H9 (cell line): ENCODE measurements around the gene LRRC53. TPM values are rescaled to one million over a fixed set of nuclear protein-coding genes. Genes with fewer than 3 reads are reported as not detected.

Experiments
- DNase-seq: peaks from one replicate; pipeline ENCODE4 v3.0.0-alpha.2; 2017
- H2AFZ ChIP-seq: one replicate; pipeline ENCODE4 v1.6.1; 2013; ENCODE audit warnings: mild to moderate bottlenecking, low read length, control low read depth, moderate library complexity
- H2AK5ac ChIP-seq: 2 replicates; pipeline ENCODE4 v1.6.1; 2013; ENCODE audit warnings: low read length, control low read depth, mixed read lengths; ENCODE audit not compliant: insufficient read length
- H2BK120ac ChIP-seq: one replicate; pipeline ENCODE4 v1.6.1; 2013; ENCODE audit warnings: low read depth, mild to moderate bottlenecking, low read length, control low read depth, inconsistent platforms; ENCODE audit not compliant: poor library complexity, severe bottlenecking
- H2BK12ac ChIP-seq: 2 replicates; pipeline ENCODE4 v1.6.1; 2013; ENCODE audit warnings: low read length, control low read depth, mixed read lengths, low read depth; ENCODE audit not compliant: insufficient read length
- H2BK15ac ChIP-seq: 2 replicates; pipeline ENCODE4 v1.6.1; 2013; ENCODE audit warnings: low read depth, low read length, control low read depth
- H2BK20ac ChIP-seq: one replicate; pipeline ENCODE4 v1.6.1; 2013; ENCODE audit warnings: low read depth, mild to moderate bottlenecking, low read length, control low read depth, inconsistent platforms; ENCODE audit not compliant: poor library complexity, severe bottlenecking
- H2BK5ac ChIP-seq: 2 replicates; pipeline ENCODE4 v1.6.1; 2013; ENCODE audit warnings: low read length, control low read depth, mixed read lengths; ENCODE audit not compliant: insufficient read length
- H3K14ac ChIP-seq: 2 replicates; pipeline ENCODE4 v1.6.1; 2013; ENCODE audit warnings: low read length, control low read depth; ENCODE audit not compliant: insufficient read depth
- H3K18ac ChIP-seq: 2 replicates; pipeline ENCODE4 v1.6.1; 2013; ENCODE audit warnings: low read depth, mild to moderate bottlenecking, mixed read lengths, low read length, control low read depth; ENCODE audit not compliant: insufficient read length
- H3K23ac ChIP-seq: 2 replicates; pipeline ENCODE4 v1.6.1; 2013; ENCODE audit warnings: low read length, control low read depth, mixed read lengths, low read depth; ENCODE audit not compliant: insufficient read length
- H3K23me2 ChIP-seq: 2 replicates; pipeline ENCODE4 v1.6.1; 2013; ENCODE audit warnings: low read depth, mild to moderate bottlenecking, mixed read lengths, low read length, control low read depth; ENCODE audit not compliant: insufficient read length, poor library complexity, severe bottlenecking
- H3K27ac ChIP-seq: 2 replicates; pipeline ENCODE4 v1.5.1; 2013; ENCODE audit warnings: low read length, control low read depth, mixed read lengths, low read depth; ENCODE audit not compliant: insufficient read length
- H3K27me3 ChIP-seq: 2 replicates; pipeline ENCODE4 v1.6.1; 2013; ENCODE audit warnings: low read length, control low read depth, inconsistent platforms; ENCODE audit not compliant: insufficient read depth
- H3K4ac ChIP-seq: 2 replicates; pipeline ENCODE4 v1.6.1; 2013; ENCODE audit warnings: low read depth, mild to moderate bottlenecking, control low read depth, inconsistent platforms, low read length, moderate library complexity
- H3K4me1 ChIP-seq: 2 replicates; pipeline ENCODE4 v1.6.1; 2013; ENCODE audit warnings: low read length, control low read depth, inconsistent platforms; ENCODE audit not compliant: insufficient read depth
- H3K4me2 ChIP-seq: 2 replicates; pipeline ENCODE4 v1.6.1; 2013; ENCODE audit warnings: low read length, control low read depth, mixed read lengths; ENCODE audit not compliant: insufficient read length, insufficient read depth
- H3K56ac ChIP-seq: 2 replicates; pipeline ENCODE4 v1.6.1; 2013; ENCODE audit warnings: low read depth, mild to moderate bottlenecking, mixed read lengths, low read length, control low read depth; ENCODE audit not compliant: insufficient read length
- H3K79me1 ChIP-seq: 2 replicates; pipeline ENCODE4 v1.6.1; 2013; ENCODE audit warnings: low read depth, mild to moderate bottlenecking, moderate library complexity, low read length, control low read depth, inconsistent platforms; ENCODE audit not compliant: insufficient read depth, poor library complexity, severe bottlenecking
- H3K79me2 ChIP-seq: 2 replicates; pipeline ENCODE4 v1.6.1; 2013; ENCODE audit warnings: low read length, control low read depth, inconsistent platforms; ENCODE audit not compliant: insufficient read depth
- H3K9ac ChIP-seq: 2 replicates; pipeline ENCODE4 v1.6.1; 2013; ENCODE audit warnings: low read length, control low read depth, mixed read lengths; ENCODE audit not compliant: insufficient read length; ENCODE audit errors: extremely low read depth
- H3K9me3 ChIP-seq: one replicate; pipeline ENCODE4 v1.6.1; 2013; ENCODE audit warnings: low read depth, low read length, inconsistent platforms; ENCODE audit not compliant: control insufficient read depth
- H3T11ph ChIP-seq: one replicate; pipeline ENCODE4 v1.6.1; 2013; ENCODE audit warnings: mild to moderate bottlenecking, low read length, control low read depth, inconsistent platforms
- H4K20me1 ChIP-seq: one replicate; pipeline ENCODE4 v1.6.1; 2013; ENCODE audit not compliant: control insufficient read depth, insufficient read length, insufficient read depth
- H4K5ac ChIP-seq: 2 replicates; pipeline ENCODE4 v1.6.1; 2013; ENCODE audit warnings: low read depth, mild to moderate bottlenecking, mixed read lengths, low read length, control low read depth; ENCODE audit not compliant: insufficient read length
- H4K8ac ChIP-seq: replicated peaks from 2 replicates; pipeline ENCODE4 v1.6.1; 2013; ENCODE audit warnings: low read length, control low read depth, mixed read lengths, low read depth; ENCODE audit not compliant: insufficient read length
- H4K91ac ChIP-seq: 2 replicates; pipeline ENCODE4 v1.6.1; 2013; ENCODE audit warnings: low read depth, mild to moderate bottlenecking, moderate library complexity, mixed read lengths, low read length, control low read depth; ENCODE audit not compliant: insufficient read length
- H3K27ac Mint-ChIP-seq, 3 experiments: 2 replicates in 2 of 3; 3 replicates in 1 of 3; pipeline ENCODE4 v1.8.0; 2020 to 2021; ENCODE audit warnings: mixed read lengths in 3 of 3, mild to moderate bottlenecking in 1 of 3, moderate library complexity in 1 of 3
- H3K27me3 Mint-ChIP-seq: 2 replicates; pipeline ENCODE4 v1.8.0; 2021; ENCODE audit warnings: low read depth, mild to moderate bottlenecking, moderate library complexity, mixed read lengths
- H3K36me3 Mint-ChIP-seq, 3 experiments: 2 replicates in 2 of 3; 3 replicates in 1 of 3; pipeline ENCODE4 v1.8.0; 2020 to 2021; ENCODE audit warnings: low read depth in 3 of 3, mixed read lengths in 3 of 3; ENCODE audit not compliant: insufficient read depth in 1 of 3
- H3K4me1 Mint-ChIP-seq, 2 experiments: 2 replicates each; pipeline ENCODE4 v1.8.0; 2020; ENCODE audit warnings: mixed read lengths in 2 of 2
- H3K4me3 Mint-ChIP-seq, 2 experiments: 2 replicates in 1 of 2; 3 replicates in 1 of 2; pipeline ENCODE4 v1.8.0; 2020 to 2021; ENCODE audit warnings: mild to moderate bottlenecking in 2 of 2, mixed read lengths in 2 of 2, moderate library complexity in 1 of 2
- H3K9me3 Mint-ChIP-seq, 2 experiments: 2 replicates in 1 of 2; 3 replicates in 1 of 2; pipeline ENCODE4 v1.8.0; 2020; ENCODE audit warnings: mild to moderate bottlenecking in 2 of 2, mixed read lengths in 2 of 2, moderate library complexity in 1 of 2
- CTCF ChIP-seq: fragments of 200-600 bp; sonication (generic); conservative IDR thresholded peaks from 3 replicates; pipeline ENCODE4 v1.8.0; 2021; ENCODE audit warnings: antibody characterized with exemption, mild to moderate bottlenecking
- total RNA-seq: library from RNA; stranded (reverse); gene quantifications from 2 replicates; pipeline ENCODE4 v1.2.1, GENCODE V29; 2021

The LRRC53 gene
- total RNA-seq, 1 experiment from 2014 or later = not detected

GRCh38 chr1:74496669-74497068 is 15.7 kb downstream of the LRRC53 start:
- H2BK20ac ChIP-seq = no peak overlapping the region
- no peaks in the 10 kb centered on the region for H4K20me1 ChIP-seq
- no peaks in the 10 kb centered on the region for H3K79me1 ChIP-seq
- H2BK5ac ChIP-seq = no peak overlapping the region
- no peak overlapping the region for H2BK120ac ChIP-seq
- no peak overlapping the region for H2AFZ ChIP-seq
- no peak for DNase-seq
- no peak overlapping the region for H3K4ac ChIP-seq
- H4K91ac ChIP-seq = no peak overlapping the region
- no peak overlapping the region for H4K8ac ChIP-seq
- H4K5ac ChIP-seq = no peak overlapping the region
- no peak overlapping the region for H2AK5ac ChIP-seq
- Mint-ChIP-seq H3K27me3 (no peaks in the 10 kb centered on the region), H3K4me3 (no peak overlapping the region), H3K27ac (no peak overlapping the region), H3K9me3 (no peaks in the 10 kb centered on the region), H3K36me3 (no peaks in the 10 kb centered on the region), H3K4me1 (peaks cover 11 to 12% of the 10 kb centered on the region in 2 experiments; a peak in 3 of 4 replicates)
- H3T11ph ChIP-seq = no peak overlapping the region
- H3K4me2 ChIP-seq = no peak overlapping the region
- TF ChIP-seq CTCF = no peak
- H3K23me2 ChIP-seq = no peaks in the 10 kb centered on the region
- H3K14ac ChIP-seq = no peak overlapping the region
- H3K9me3 ChIP-seq = no peaks in the 10 kb centered on the region
- H3K56ac ChIP-seq = no peak overlapping the region
- no peak overlapping the region for H3K27ac ChIP-seq
- H3K4me1 ChIP-seq = no peaks in the 10 kb centered on the region; the same call in 1 of the 2 replicates
- H3K27me3 ChIP-seq = no peaks in the 10 kb centered on the region
- no peak overlapping the region for H2BK12ac ChIP-seq
- no peak overlapping the region for H3K9ac ChIP-seq
- H3K23ac ChIP-seq = no peak overlapping the region
- H3K79me2 ChIP-seq = no peaks in the 10 kb centered on the region
- H2BK15ac ChIP-seq = no peak overlapping the region
- no peak overlapping the region for H3K18ac ChIP-seq
